Left renal cortex interstitium (tissue), 4 donors: Measurements from ENCODE around the gene TRIM65. TPM values are rescaled to one million over a fixed set of nuclear protein-coding genes. Genes with fewer than 3 reads are reported as not detected.

Source experiments
- DNase-seq, 4 donors: peaks; one replicate each; pipeline ENCODE4 v3.0.0-alpha.2; 2013; ENCODE audit warnings: low read depth in 4 of 4, low spot score in 2 of 4, missing footprints in 1 of 4
- polyA plus RNA-seq, 4 donors: library from polyadenylated mRNA; unstranded; fragments of 120-200 nt; gene quantifications; one replicate each; pipeline ENCODE4 v1.2.1, GENCODE V29; 2013; ENCODE audit not compliant: insufficient read length in 4 of 4

Gene TRIM65
- polyA plus RNA-seq, 4 donors = 12.2 to 19.6 (median 15.9) TPM

GRCh38 chr17:75842411-75842810, 54.3 kb downstream of the TRIM65 start:
- DNase-seq = no peak

- no peak for DNase-seq
These were observed 56.0 kb downstream of the TRIM65 start for GRCh38 chr17:75840799-75841164.

GRCh38 chr17:75839942-75840798, 56.6 kb downstream of the TRIM65 start:
- no peak for DNase-seq

Other genes with a start within 250 kb of the TRIM65 start
- gene RECQL5, start 229.8 kb downstream of the TRIM65 start, polyA plus RNA-seq = 10 to 100 TPM; 31.6 to 59.3 (median 46.1) TPM
- gene SAP30BP, start 229.6 kb downstream of the TRIM65 start, polyA plus RNA-seq = 100 to 1,000 TPM in 2 of 4 donors, 10 to 100 TPM in 2; 89.1 to 103 (median 97.9) TPM
- gene ITGB4, start 175.5 kb downstream of the TRIM65 start, polyA plus RNA-seq = 10 to 100 TPM; 11.3 to 16.5 (median 11.6) TPM
- 10 to 100 TPM; 25.3 to 41.3 (median 32.1) TPM for gene GALK1, start 131.8 kb downstream of the TRIM65 start, polyA plus RNA-seq
- gene UNK, start 112.1 kb downstream of the TRIM65 start, polyA plus RNA-seq = 10 to 100 TPM; 32.5 to 55.4 (median 44.9) TPM
- gene UNC13D, start 52.5 kb downstream of the TRIM65 start, polyA plus RNA-seq = 1 to 10 TPM; 4.1 to 7.7 (median 5.7) TPM
- 10 to 100 TPM; 79.8 to 92.5 (median 84.8) TPM for gene WBP2, start 41.6 kb downstream of the TRIM65 start, polyA plus RNA-seq
- 1 to 10 TPM; 5.6 to 7.5 (median 6.6) TPM for gene TRIM47, start 18.4 kb downstream of the TRIM65 start, polyA plus RNA-seq
- gene MRPL38, start 7.9 kb upstream of the TRIM65 start, polyA plus RNA-seq = 100 to 1,000 TPM in 2 of 4 donors, 10 to 100 TPM in 2; 72.9 to 113 (median 94.0) TPM
- gene FBF1, start 44.1 kb upstream of the TRIM65 start, polyA plus RNA-seq = 10 to 100 TPM in 2 of 4 donors, 1 to 10 TPM in 2; 5.5 to 16.9 (median 10.8) TPM
- gene ACOX1, start 82.2 kb upstream of the TRIM65 start, polyA plus RNA-seq = 10 to 100 TPM; 28.2 to 37.6 (median 36.2) TPM
- gene TEN1, start 82.3 kb upstream of the TRIM65 start, polyA plus RNA-seq = 10 to 100 TPM; 19.0 to 32.8 (median 27.4) TPM
- gene CDK3, start 103.9 kb upstream of the TRIM65 start, polyA plus RNA-seq = 10 to 100 TPM in 2 of 4 donors, 1 to 10 TPM in 2; 8.1 to 28.0 (median 15.3) TPM
- gene EVPL, start 130.4 kb upstream of the TRIM65 start, polyA plus RNA-seq = 10 to 100 TPM; 15.1 to 26.1 (median 22.9) TPM
- gene SRP68, start 175.6 kb upstream of the TRIM65 start, polyA plus RNA-seq = 100 to 1,000 TPM in 2 of 4 donors, 10 to 100 TPM in 2; 95.3 to 110 (median 101) TPM
- gene GALR2, start 177.8 kb upstream of the TRIM65 start, polyA plus RNA-seq = under 1 TPM; 0.25 to 0.88 (median 0.26) TPM
- 10 to 100 TPM; 14.3 to 25.9 (median 21.9) TPM for gene ZACN, start 182.2 kb upstream of the TRIM65 start, polyA plus RNA-seq
- gene EXOC7, start 206.8 kb upstream of the TRIM65 start, polyA plus RNA-seq = 100 to 1,000 TPM; 151 to 179 (median 158) TPM
- gene FOXJ1, start 244.3 kb upstream of the TRIM65 start, polyA plus RNA-seq = 10 to 100 TPM; 16.4 to 30.7 (median 25.9) TPM